Ovary (tissue), 9 donors: ENCODE results near the gene GRAMD1B. TPM values are rescaled to one million over a fixed set of nuclear protein-coding genes. Genes with fewer than 3 reads are reported as not detected.

Experiments
- DNase-seq, 5 donors: peaks; one replicate each; pipeline ENCODE4 v3.0.0-alpha.2; 2019 to 2020
- H3K27ac ChIP-seq, 2 donors: fragments of 200-600 bp; one replicate each; pipeline versions ENCODE4 v1.5.1 to v1.8.0; 2019 to 2022
- H3K27me3 ChIP-seq: fragments of 200-600 bp; one replicate; pipeline ENCODE4 v1.8.0; 2022
- H3K36me3 ChIP-seq: fragments of 200-600 bp; sonication (generic); one replicate; pipeline ENCODE4 v1.5.1; 2019
- H3K4me1 ChIP-seq: one replicate; pipeline ENCODE4 v1.8.1; 2013; ENCODE audit warnings: mild to moderate bottlenecking, moderate library complexity; ENCODE audit not compliant: insufficient read depth
- H3K4me3 ChIP-seq: fragments of 200-600 bp; sonication (generic); one replicate; pipeline ENCODE4 v1.5.1; 2017
- H3K9me3 ChIP-seq, 2 donors: fragments of 200-600 bp in 1 of 2; sonication (generic) in 1 of 2; one replicate each; pipeline versions ENCODE4 v1.5.1 to v1.8.1; 2013 to 2019; ENCODE audit warnings: mild to moderate bottlenecking in 1 of 2, moderate library complexity in 1 of 2
- EP300 ChIP-seq: sonication (generic); formaldehyde crosslinking; IDR thresholded peaks from one replicate; pipeline ENCODE4 v1.6.1; 2017; ENCODE audit warnings: antibody characterized with exemption
- POLR2A ChIP-seq: fragments of 450-650 bp; IDR thresholded peaks from one replicate; pipeline ENCODE4 v1.6.1; 2017; ENCODE audit warnings: antibody characterized with exemption, mild to moderate bottlenecking, moderate library complexity
- WGBS, 3 donors: extraction: QIAGEN DNeasy Blood & Tissue Kit in 1 of 3; methylation state at CpG; one replicate each; pipeline versions ENCODE4 v1.1.5 to v1.1.7; 2013 to 2017; 5-methylcytosine and 5-hydroxymethylcytosine counted together
- intact Hi-C, 4 donors: fragments of 100-400 bp; cut with DNase I; formaldehyde crosslinking; loops; one replicate each; pipeline versions ENCODE4 v1.11.0 to v1.15.1; 2022 to 2023
- polyA plus RNA-seq, 2 donors: library from polyadenylated mRNA; stranded (reverse); fragments of 200-250 nt in 1 of 2; fragments of 350-450 nt in 1 of 2; fragmentation: Illumina TruSeq in 1 of 2; extraction: RNeasy Lipid Tissue Mini Kit (QIAGEN cat#74804) in 1 of 2; gene quantifications; one replicate each; pipeline ENCODE4 v1.2.3, GENCODE V29; 2013 to 2014
- total RNA-seq, 7 donors: library from RNA; depleted of rRNA in 2 of 7; stranded (reverse); fragments of >200 nt in 2 of 7; fragmentation: NEBNext Ultra II Directional in 3 of 7; extraction: Animal tissue kit (Norgen Biotek cat#: 25700) in 3 of 7; gene quantifications; one replicate each; pipeline versions ENCODE4 v1.1.0 to v1.2.4, GENCODE V29; 2016 to 2023
- TF ChIP-seq, protein P1 (sequence below), 3 donors: fragments of 450-650 bp in 2 of 3; fragments of 200-600 bp in 1 of 3; IDR thresholded peaks; one replicate each; pipeline versions ENCODE4 v1.5.1 to v1.8.0; 2016 to 2022; ENCODE audit warnings: antibody characterized with exemption in 3 of 3, mild to moderate bottlenecking in 1 of 3
- donor health status: DM: no; HTN: no; CAD: no; lungs with moderate emphysema.
- donor health status: DM: no; HTN: no; CAD: no.
- donor health status: Bipolar disorder and iron deficiency.
- donor health status: DM: yes; HTN: yes; CAD: no.
- donor health status: DM: no; HTN: no; CAD: no.
- donor health status: DM: yes; HTN: yes; CAD: no.

The GRAMD1B gene
- total and polyA plus RNA-seq, 9 donors: 10.8 to 185 (median 25.4) TPM

DNA sequence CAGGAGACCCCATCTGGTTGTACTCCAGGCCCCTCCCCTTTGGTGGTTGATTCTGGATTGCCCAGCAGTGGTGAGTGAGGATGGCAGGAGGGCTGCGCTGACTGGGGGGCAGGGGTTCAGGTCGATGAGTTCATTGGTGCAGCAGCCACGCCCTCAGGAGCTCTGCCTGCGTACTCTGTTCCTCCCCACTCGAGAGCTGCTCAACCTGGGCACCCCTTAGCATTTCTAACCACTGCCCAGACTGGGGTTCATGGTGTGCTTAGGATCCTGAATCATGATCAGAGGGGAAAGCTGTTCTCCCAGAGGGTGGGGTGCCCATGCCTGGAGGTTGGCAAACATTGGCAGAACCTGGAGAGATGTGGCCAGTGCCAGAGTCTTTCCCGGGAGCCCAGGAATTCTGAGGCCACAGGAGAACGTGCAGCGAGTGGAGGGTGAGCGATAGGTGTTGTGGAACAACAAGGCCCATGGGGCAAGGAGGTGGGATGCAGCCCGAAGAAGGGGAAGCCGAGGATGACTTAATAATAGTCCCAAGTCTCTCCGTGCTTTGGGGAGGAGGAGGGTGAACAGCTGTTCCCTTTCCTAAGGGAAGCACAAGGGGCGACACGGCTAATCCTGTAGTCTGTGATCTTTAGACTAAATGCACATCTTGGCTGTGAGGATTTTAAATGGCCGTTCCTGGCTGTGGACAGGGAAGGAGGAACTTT, 148.9 kb downstream of the GRAMD1B start:
- Histone ChIP-seq H3K9me3 (no peaks in the 10 kb centered on the region), H3K27me3 (no peaks in the 10 kb centered on the region), H3K4me3 (no peak overlapping the region), H3K4me1 (no peaks in the 10 kb centered on the region), H3K27ac (no peak overlapping the region), H3K36me3 (no peaks in the 10 kb centered on the region)
- 81 to 88% (median 88%) methylated on average over 14 to 15 of the region's 15 CpGs for WGBS, 3 donors
- no peak for DNase-seq
- intact Hi-C loops: loop anchor here (2.0 to 5.0 kb wide), 4 partner anchors 62 to 68 kb away; no protein-coding TSS in a partner anchor
- TF ChIP-seq, protein P1, sequence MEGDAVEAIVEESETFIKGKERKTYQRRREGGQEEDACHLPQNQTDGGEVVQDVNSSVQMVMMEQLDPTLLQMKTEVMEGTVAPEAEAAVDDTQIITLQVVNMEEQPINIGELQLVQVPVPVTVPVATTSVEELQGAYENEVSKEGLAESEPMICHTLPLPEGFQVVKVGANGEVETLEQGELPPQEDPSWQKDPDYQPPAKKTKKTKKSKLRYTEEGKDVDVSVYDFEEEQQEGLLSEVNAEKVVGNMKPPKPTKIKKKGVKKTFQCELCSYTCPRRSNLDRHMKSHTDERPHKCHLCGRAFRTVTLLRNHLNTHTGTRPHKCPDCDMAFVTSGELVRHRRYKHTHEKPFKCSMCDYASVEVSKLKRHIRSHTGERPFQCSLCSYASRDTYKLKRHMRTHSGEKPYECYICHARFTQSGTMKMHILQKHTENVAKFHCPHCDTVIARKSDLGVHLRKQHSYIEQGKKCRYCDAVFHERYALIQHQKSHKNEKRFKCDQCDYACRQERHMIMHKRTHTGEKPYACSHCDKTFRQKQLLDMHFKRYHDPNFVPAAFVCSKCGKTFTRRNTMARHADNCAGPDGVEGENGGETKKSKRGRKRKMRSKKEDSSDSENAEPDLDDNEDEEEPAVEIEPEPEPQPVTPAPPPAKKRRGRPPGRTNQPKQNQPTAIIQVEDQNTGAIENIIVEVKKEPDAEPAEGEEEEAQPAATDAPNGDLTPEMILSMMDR (IDR thresholded peaks at IDR 0.05): no peak
- TF ChIP-seq EP300 (no peak), POLR2A (no peak)

DNA sequence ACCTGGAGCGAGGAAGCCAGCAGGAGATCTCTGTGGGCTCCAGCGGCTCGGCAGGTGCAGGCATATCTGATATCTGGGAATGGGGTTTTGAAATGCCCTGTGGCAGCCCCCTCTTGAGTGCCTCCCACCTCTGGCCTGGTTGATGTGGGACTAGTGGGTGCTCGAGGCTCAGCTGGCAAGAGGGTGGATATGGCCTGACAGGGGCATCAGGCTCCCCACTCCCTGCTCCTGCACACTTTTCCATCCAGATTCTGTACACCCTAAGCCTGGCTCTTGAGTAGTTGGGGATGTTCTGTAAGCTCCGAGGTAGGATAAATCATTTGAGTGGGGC, 149.4 kb downstream of the GRAMD1B start:
- no peaks in the 10 kb centered on the region for H3K36me3 ChIP-seq
- no peaks in the 10 kb centered on the region for H3K27me3 ChIP-seq
- H3K4me3 ChIP-seq: no peak overlapping the region
- TF ChIP-seq POLR2A: no peak
- TF ChIP-seq, protein P1 (IDR thresholded peaks at IDR 0.05): no peak
- no peak for TF ChIP-seq EP300
- H3K9me3 ChIP-seq: no peaks in the 10 kb centered on the region
- intact Hi-C loops: loop anchor here (2.0 to 5.0 kb wide), 4 partner anchors 62 to 69 kb away; no protein-coding TSS in a partner anchor
- H3K4me1 ChIP-seq: no peaks in the 10 kb centered on the region
- no peak overlapping the region for H3K27ac ChIP-seq
- no peak for DNase-seq
- WGBS, 3 donors: 93 to 94% (median 93%) methylated on average over 5 of the region's 5 CpGs

DNA sequence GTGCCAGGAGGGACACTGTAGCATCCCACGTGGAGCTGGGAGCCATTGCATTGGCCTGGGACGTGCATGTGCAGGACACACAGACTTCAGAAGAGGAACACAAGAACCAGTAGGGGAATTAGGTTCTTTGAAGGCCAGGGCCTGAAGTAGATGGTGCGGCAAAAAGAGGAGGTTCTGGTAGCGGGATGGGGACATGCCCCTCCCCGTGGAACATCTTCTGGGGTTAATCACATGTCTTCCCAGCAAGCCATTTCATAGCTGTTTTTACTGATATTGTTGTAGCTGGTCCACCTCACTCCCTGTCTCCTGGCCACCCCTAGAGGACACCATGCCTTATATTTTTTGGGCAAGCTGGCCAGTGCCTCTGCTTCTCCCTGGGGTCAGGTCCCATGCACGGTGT, 150.1 kb downstream of the GRAMD1B start:
- no peak for TF ChIP-seq EP300
- TF ChIP-seq, protein P1 (IDR thresholded peaks at IDR 0.05): no peak
- TF ChIP-seq POLR2A: no peak
- no peaks in the 10 kb centered on the region for H3K4me1 ChIP-seq
- no peaks in the 10 kb centered on the region for H3K9me3 ChIP-seq
- no peak for DNase-seq
- intact Hi-C loops: loop anchor here (2.0 to 10.0 kb wide), 3 partner anchors 125 to 129 kb away; no protein-coding TSS in a partner anchor
- no peak overlapping the region for H3K4me3 ChIP-seq
- no peak overlapping the region for H3K27ac ChIP-seq
- no peaks in the 10 kb centered on the region for H3K36me3 ChIP-seq
- no peaks in the 10 kb centered on the region for H3K27me3 ChIP-seq
- WGBS, 3 donors: 90 to 93% (median 92%) methylated on average over 6 of the region's 6 CpGs

DNA sequence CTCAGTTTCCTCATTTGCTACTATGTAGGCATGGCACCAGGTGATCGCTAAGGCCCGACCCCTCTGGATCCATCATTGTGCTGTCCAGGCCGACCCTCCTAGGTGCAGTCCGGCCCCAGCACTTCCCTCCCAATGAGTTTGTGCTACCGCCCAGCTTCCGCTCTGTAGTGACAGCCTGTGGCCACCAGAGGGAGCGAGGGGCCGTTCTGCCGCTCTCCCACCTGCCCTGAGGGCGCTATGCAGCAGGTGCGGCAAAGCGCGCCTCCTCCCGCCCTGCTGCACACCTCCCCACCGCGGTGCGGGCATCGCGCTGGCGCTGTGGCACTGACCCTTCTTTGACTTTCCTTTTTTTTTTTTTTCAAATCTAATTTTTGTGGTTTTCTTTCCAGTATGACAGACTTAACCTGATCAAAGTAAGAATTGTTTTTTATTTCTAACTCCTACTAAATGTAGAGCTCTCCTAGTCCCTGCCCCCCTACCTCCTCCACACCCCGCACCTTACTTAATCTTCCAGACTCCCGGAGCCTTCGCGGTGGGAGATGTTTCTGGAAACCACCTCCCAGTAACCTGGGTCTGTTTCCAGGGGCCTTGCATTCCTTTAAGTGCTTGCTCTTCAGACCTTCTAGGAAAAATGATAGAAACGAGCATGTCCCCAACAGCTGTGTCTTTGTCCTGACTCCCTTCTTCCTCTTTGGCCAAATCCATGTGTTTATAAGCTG, 150.6 kb downstream of the GRAMD1B start:
- intact Hi-C loops: loop anchor here (2.0 to 10.0 kb wide), 3 partner anchors 124 to 128 kb away; no protein-coding TSS in a partner anchor
- H3K4me3 ChIP-seq: no peak overlapping the region
- no peaks in the 10 kb centered on the region for H3K36me3 ChIP-seq
- TF ChIP-seq EP300: no peak
- TF ChIP-seq, protein P1 (IDR thresholded peaks at IDR 0.05): peak; percentile 62 to 86 (median 77)
- H3K27me3 ChIP-seq: no peaks in the 10 kb centered on the region
- peaks cover 2% of the 10 kb centered on the region for H3K4me1 ChIP-seq
- 11 to 15% (median 12%) methylated on average over 25 of the region's 25 CpGs for WGBS, 3 donors
- no peak overlapping the region for H3K27ac ChIP-seq
- H3K9me3 ChIP-seq: no peaks in the 10 kb centered on the region
- DNase-seq: peak; percentile 46 to 70 (median 67)
